Measurements from ENCODE around the gene XPC. TPM values are rescaled to one million over a fixed set of nuclear protein-coding genes. Genes with fewer than 3 reads are reported as not detected.

XPC gene
- total RNA-seq, 1 donor from 2014 or later: 10.4 TPM

DNA sequence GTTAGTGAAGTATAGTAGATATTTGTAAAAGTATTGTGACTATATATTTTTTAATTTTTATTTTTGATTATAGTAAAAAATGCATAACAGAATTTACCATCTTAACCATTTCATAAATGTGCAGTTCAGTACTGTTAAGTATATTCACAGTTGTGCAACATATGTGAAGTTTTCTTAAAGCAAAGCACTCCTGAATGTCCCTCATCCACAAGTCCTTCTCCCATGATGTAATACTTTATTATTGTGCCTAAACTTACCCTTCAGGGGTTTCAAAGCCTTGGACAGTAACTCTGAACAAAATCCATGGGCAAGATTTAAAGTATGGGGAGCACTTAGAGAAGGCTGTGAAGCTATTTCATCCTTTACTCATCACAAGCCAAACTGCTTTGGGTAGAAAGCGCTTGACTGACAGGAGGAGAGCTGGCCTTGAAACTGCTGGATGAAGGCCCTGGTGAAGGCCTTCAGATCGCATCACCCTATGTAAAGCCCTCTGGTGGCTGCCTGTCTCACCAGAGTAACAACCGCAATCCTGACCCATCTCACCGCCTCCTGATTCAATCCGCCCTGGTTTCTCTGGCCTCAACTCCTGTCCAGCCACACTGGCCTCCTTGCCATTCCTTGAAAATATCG is 28.3 kb upstream of the XPC start:
- H3K4me1 ChIP-seq: peaks cover 25% of the 10 kb centered on the region
- TF ChIP-seq, protein P1, sequence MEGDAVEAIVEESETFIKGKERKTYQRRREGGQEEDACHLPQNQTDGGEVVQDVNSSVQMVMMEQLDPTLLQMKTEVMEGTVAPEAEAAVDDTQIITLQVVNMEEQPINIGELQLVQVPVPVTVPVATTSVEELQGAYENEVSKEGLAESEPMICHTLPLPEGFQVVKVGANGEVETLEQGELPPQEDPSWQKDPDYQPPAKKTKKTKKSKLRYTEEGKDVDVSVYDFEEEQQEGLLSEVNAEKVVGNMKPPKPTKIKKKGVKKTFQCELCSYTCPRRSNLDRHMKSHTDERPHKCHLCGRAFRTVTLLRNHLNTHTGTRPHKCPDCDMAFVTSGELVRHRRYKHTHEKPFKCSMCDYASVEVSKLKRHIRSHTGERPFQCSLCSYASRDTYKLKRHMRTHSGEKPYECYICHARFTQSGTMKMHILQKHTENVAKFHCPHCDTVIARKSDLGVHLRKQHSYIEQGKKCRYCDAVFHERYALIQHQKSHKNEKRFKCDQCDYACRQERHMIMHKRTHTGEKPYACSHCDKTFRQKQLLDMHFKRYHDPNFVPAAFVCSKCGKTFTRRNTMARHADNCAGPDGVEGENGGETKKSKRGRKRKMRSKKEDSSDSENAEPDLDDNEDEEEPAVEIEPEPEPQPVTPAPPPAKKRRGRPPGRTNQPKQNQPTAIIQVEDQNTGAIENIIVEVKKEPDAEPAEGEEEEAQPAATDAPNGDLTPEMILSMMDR (IDR thresholded peaks at IDR 0.05; ENCODE audit: borderline replicate concordance): no peak
- H3K36me3 ChIP-seq: no peaks in the 10 kb centered on the region
- H3K27me3 ChIP-seq (ENCODE audit: low read depth): peaks cover 30% of the 10 kb centered on the region
- intact Hi-C loops (cut with micrococcal nuclease): no loop called here
- no peak overlapping the region for H3K4me3 ChIP-seq
- no peak for DNase-seq
- no peaks in the 10 kb centered on the region for H3K9me3 ChIP-seq (replicated peaks)
- no peak overlapping the region for H3K27ac ChIP-seq (replicated peaks)

DNA sequence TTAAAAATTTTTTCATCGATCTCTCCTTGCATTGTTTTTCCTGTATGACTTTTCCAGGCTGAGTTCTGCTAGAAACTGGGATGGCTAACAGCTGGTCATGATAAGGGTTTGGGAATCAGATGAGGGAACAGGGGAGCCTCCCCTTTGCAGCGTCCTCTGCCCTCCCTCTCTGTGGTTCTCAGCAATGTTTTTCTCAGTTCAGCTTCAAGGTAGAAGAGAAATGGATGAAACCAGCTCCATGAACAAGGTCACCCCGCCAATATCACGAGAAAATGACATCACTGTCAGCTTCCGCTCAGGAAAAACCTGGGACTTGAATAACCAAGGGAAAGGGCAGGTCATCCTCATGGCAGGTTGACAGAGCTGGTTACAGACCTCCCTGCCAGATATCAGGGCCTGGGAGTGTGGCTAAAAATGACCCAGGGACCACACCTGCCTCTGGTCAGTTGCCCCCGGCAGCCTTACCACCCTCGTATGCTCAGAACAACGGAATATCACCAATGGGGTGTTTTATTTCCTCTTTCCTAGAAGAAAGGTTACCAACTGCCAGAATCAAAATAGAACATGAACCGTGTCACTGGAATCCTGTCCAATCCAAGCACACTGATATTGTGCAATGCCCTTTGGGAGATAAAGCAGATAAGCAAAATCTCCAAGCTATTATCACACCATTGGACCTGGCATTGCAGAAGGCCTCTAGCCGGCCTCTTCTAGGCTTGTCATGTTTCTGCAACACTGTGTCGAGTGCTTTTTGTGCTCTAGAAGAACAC is 26.3 kb upstream of the XPC start:
- DNase-seq: no peak
- no peak overlapping the region for H3K4me3 ChIP-seq
- H3K36me3 ChIP-seq: peaks cover 3% of the 10 kb centered on the region
- H3K4me1 ChIP-seq: peaks cover 25% of the 10 kb centered on the region
- intact Hi-C loops (cut with micrococcal nuclease): loop anchor here (5.0 kb wide), 1 partner anchor 258 kb away; no protein-coding TSS in a partner anchor
- H3K9me3 ChIP-seq (replicated peaks): no peaks in the 10 kb centered on the region
- H3K27ac ChIP-seq (replicated peaks): peak overlapping the region; percentile 70
- TF ChIP-seq, protein P1 (IDR thresholded peaks at IDR 0.05; ENCODE audit: borderline replicate concordance): no peak
- H3K27me3 ChIP-seq (ENCODE audit: low read depth): peaks cover 10% of the 10 kb centered on the region

DNA sequence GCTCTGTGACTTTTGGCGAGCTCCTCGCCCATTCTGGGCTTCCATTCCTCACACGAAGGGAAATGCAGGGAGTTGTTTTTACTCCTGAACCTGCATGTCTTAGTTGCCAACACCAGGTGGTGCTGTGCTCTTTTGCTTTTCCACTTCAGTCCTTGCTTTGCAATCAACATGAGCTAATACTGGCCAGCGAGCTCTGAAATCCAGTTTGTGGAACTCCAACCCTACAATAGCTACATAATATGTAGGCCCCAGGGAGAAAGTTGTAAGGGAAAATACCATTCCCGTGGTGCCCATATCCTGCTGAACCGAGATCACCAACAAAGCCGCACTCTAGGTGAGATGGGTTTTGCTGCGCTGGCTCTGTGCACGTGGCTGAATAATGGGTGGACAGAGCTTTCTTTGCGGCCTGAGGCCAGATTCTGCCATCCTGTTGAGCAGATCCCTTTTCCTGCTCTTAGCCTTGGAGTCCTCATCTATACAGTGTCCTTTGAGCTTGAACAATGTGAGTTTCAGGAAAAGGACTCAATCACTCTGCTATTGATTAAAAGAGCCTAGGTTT is 25.2 kb upstream of the XPC start:
- intact Hi-C loops (cut with micrococcal nuclease): loop anchor here (5.0 kb wide), 1 partner anchor 259 kb away; no protein-coding TSS in a partner anchor
- Histone ChIP-seq H3K27ac (replicated peaks) (peak overlapping the region; percentile 70), H3K4me1 (peaks cover 25% of the 10 kb centered on the region), H3K4me3 (no peak overlapping the region), H3K27me3 (ENCODE audit: low read depth) (peaks cover under 1% of the 10 kb centered on the region), H3K9me3 (replicated peaks) (no peaks in the 10 kb centered on the region), H3K36me3 (peaks cover 14% of the 10 kb centered on the region)
- TF ChIP-seq, protein P1 (IDR thresholded peaks at IDR 0.05; ENCODE audit: borderline replicate concordance): peak; percentile 91
- DNase-seq: no peak

DNA sequence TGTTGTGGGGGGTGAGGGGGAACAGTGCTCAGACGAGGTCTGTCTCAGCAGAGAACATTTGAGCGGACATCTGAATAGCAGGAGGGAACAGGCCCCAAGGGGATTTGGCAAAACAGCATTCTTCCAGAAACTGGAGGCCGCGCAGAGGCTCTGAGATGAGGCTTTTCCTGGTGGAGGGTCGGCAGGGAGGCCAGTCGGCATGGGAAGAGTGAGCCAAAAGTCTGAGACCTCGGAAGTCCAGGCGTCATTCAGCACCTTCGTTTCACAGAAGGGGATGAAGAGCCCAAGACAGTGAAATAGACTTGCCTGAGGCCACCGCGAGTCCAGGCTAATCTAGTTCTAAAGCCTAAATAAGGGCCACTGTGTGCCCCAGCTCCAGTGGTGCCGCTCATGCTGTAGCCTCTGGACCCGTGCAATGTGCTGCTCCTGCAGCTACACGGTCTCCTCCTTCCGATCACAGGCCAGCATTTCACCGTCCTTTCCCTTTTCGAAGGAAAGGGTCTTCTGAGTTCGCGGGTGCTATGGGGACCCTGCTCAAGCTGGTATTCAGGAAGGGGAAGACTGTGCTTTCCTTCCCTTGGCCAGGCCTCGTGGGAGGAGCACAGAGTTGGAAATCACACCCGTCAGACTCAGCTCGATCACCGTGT is 24.6 kb upstream of the XPC start:
- intact Hi-C loops (cut with micrococcal nuclease): loop anchor here (5.0 kb wide), 1 partner anchor 259 kb away; no protein-coding TSS in a partner anchor

More for the DNA sequence above, 24.6 kb upstream of the XPC start:
- Histone ChIP-seq H3K4me3 (no peak overlapping the region), H3K9me3 (replicated peaks) (no peaks in the 10 kb centered on the region), H3K27ac (replicated peaks) (no peak overlapping the region), H3K36me3 (peaks cover 20% of the 10 kb centered on the region), H3K4me1 (peaks cover 25% of the 10 kb centered on the region), H3K27me3 (ENCODE audit: low read depth) (no peaks in the 10 kb centered on the region)
- DNase-seq: no peak
- TF ChIP-seq, protein P1 (IDR thresholded peaks at IDR 0.05; ENCODE audit: borderline replicate concordance): no peak
